Stimulated activated memory B cell treated with anti-CD40 and anti-IgM and Interleukin-4, amounts not matched to agents 10 μg/mL and 1 μg/mL and 100 μg/mL, for 72 hours (primary cell): ENCODE data around the gene CNGA2.

ENCODE experiments used
- ATAC-seq: fragments of 150-1000 bp; cut with Tn5 transposase; 2 replicates; pipeline ENCODE4 v1.10.0; 2021
- H3K27ac Mint-ChIP-seq: one replicate; pipeline ENCODE4 v1.8.0; 2022; ENCODE audit warnings: mild to moderate bottlenecking, mixed read lengths
- H3K27me3 Mint-ChIP-seq: one replicate; pipeline ENCODE4 v1.8.0; 2022; ENCODE audit warnings: mixed read lengths
- H3K36me3 Mint-ChIP-seq: one replicate; pipeline ENCODE4 v1.8.0; 2022; ENCODE audit warnings: mixed read lengths
- H3K4me1 Mint-ChIP-seq: one replicate; pipeline ENCODE4 v1.8.0; 2022; ENCODE audit warnings: mixed read lengths
- H3K4me3 Mint-ChIP-seq: one replicate; pipeline ENCODE4 v1.8.0; 2022; ENCODE audit warnings: mild to moderate bottlenecking, moderate library complexity, mixed read lengths
- H3K9me3 Mint-ChIP-seq: one replicate; pipeline ENCODE4 v1.8.0; 2022; ENCODE audit warnings: mixed read lengths

The CNGA2 gene

GRCh38 chrX:151702741-151703340, 31.7 kb upstream of the CNGA2 start:
- Mint-ChIP-seq H3K27ac (no peak overlapping the region), H3K9me3 (no peaks in the 10 kb centered on the region), H3K4me1 (no peaks in the 10 kb centered on the region), H3K4me3 (no peak overlapping the region), H3K27me3 (no peaks in the 10 kb centered on the region), H3K36me3 (no peaks in the 10 kb centered on the region)
- no peak for ATAC-seq

- Mint-ChIP-seq H3K4me3 (no peak overlapping the region), H3K36me3 (no peaks in the 10 kb centered on the region), H3K27me3 (no peaks in the 10 kb centered on the region), H3K9me3 (no peaks in the 10 kb centered on the region), H3K4me1 (no peaks in the 10 kb centered on the region), H3K27ac (no peak overlapping the region)
- no peak for ATAC-seq
These were observed 31.1 kb upstream of the CNGA2 start for GRCh38 chrX:151703487-151703886.

- Mint-ChIP-seq H3K36me3 (no peaks in the 10 kb centered on the region), H3K4me1 (no peaks in the 10 kb centered on the region), H3K4me3 (no peak overlapping the region), H3K27ac (no peak overlapping the region), H3K27me3 (no peaks in the 10 kb centered on the region), H3K9me3 (no peaks in the 10 kb centered on the region)
- no peak for ATAC-seq
These were observed 30.4 kb upstream of the CNGA2 start for GRCh38 chrX:151704041-151704663.

GRCh38 chrX:151708821-151709220, 25.7 kb upstream of the CNGA2 start:
- no peaks in the 10 kb centered on the region for H3K36me3 Mint-ChIP-seq
- no peaks in the 10 kb centered on the region for H3K4me1 Mint-ChIP-seq
- H3K27me3 Mint-ChIP-seq, result no peaks in the 10 kb centered on the region
- H3K27ac Mint-ChIP-seq, result no peak overlapping the region
- no peaks in the 10 kb centered on the region for H3K9me3 Mint-ChIP-seq
- ATAC-seq, result no peak
- H3K4me3 Mint-ChIP-seq, result no peak overlapping the region

GRCh38 chrX:151710457-151710856, 24.1 kb upstream of the CNGA2 start:
- no peak overlapping the region for H3K27ac Mint-ChIP-seq
- no peaks in the 10 kb centered on the region for H3K36me3 Mint-ChIP-seq
- H3K9me3 Mint-ChIP-seq, result no peaks in the 10 kb centered on the region
- no peaks in the 10 kb centered on the region for H3K27me3 Mint-ChIP-seq
- H3K4me3 Mint-ChIP-seq, result no peak overlapping the region
- ATAC-seq, result no peak
- H3K4me1 Mint-ChIP-seq, result no peaks in the 10 kb centered on the region

- H3K27me3 Mint-ChIP-seq, result no peaks in the 10 kb centered on the region
- H3K4me3 Mint-ChIP-seq, result no peak overlapping the region
- no peak overlapping the region for H3K27ac Mint-ChIP-seq
- no peaks in the 10 kb centered on the region for H3K4me1 Mint-ChIP-seq
- no peak for ATAC-seq
- no peaks in the 10 kb centered on the region for H3K9me3 Mint-ChIP-seq
- no peaks in the 10 kb centered on the region for H3K36me3 Mint-ChIP-seq
These were observed 23.4 kb upstream of the CNGA2 start for GRCh38 chrX:151711154-151711553.

GRCh38 chrX:151711787-151712186, 22.8 kb upstream of the CNGA2 start:
- no peak overlapping the region for H3K4me3 Mint-ChIP-seq
- no peaks in the 10 kb centered on the region for H3K36me3 Mint-ChIP-seq
- H3K27ac Mint-ChIP-seq, result no peak overlapping the region

GRCh38 chrX:151712253-151712652, 22.3 kb upstream of the CNGA2 start:
- no peak for ATAC-seq
- Mint-ChIP-seq H3K36me3 (no peaks in the 10 kb centered on the region), H3K4me1 (no peaks in the 10 kb centered on the region), H3K4me3 (no peak overlapping the region), H3K27ac (no peak overlapping the region), H3K9me3 (no peaks in the 10 kb centered on the region), H3K27me3 (no peaks in the 10 kb centered on the region)

More at GRCh38 chrX:151711787-151712186, 22.8 kb upstream of the CNGA2 start:
- no peaks in the 10 kb centered on the region for H3K27me3 Mint-ChIP-seq
- no peak for ATAC-seq
- H3K4me1 Mint-ChIP-seq, result no peaks in the 10 kb centered on the region
- H3K9me3 Mint-ChIP-seq, result no peaks in the 10 kb centered on the region

GRCh38 chrX:151713849-151714248, 20.7 kb upstream of the CNGA2 start:
- ATAC-seq, result no peak
- H3K27me3 Mint-ChIP-seq, result no peaks in the 10 kb centered on the region
- no peaks in the 10 kb centered on the region for H3K4me1 Mint-ChIP-seq
- H3K9me3 Mint-ChIP-seq, result no peaks in the 10 kb centered on the region
- H3K27ac Mint-ChIP-seq, result no peak overlapping the region
- no peaks in the 10 kb centered on the region for H3K36me3 Mint-ChIP-seq
- no peak overlapping the region for H3K4me3 Mint-ChIP-seq

GRCh38 chrX:151714362-151714761, 20.2 kb upstream of the CNGA2 start:
- no peak for ATAC-seq
- Mint-ChIP-seq H3K27me3 (no peaks in the 10 kb centered on the region), H3K36me3 (no peaks in the 10 kb centered on the region), H3K4me1 (no peaks in the 10 kb centered on the region), H3K4me3 (no peak overlapping the region), H3K27ac (no peak overlapping the region), H3K9me3 (no peaks in the 10 kb centered on the region)

GRCh38 chrX:151715752-151716151, 18.8 kb upstream of the CNGA2 start, which contains the start of gene FATE1:
Gene FATE1 (plus strand): TSS chrX:151716035. CDS start chrX:151716120, 85 bp downstream.
- Mint-ChIP-seq H3K27ac (no peak within 1 kb of the TSS), H3K4me3 (no peak within 1 kb of the TSS), H3K27me3 (no peaks in the 10 kb centered on the region), H3K4me1 (no peaks in the 10 kb centered on the region), H3K9me3 (no peaks in the 10 kb centered on the region), H3K36me3 (no peaks in the 10 kb centered on the region)
- ATAC-seq, result no peak

- no peak overlapping the region for H3K4me3 Mint-ChIP-seq
- no peaks in the 10 kb centered on the region for H3K9me3 Mint-ChIP-seq
- peaks cover 8% of the 10 kb centered on the region for H3K27me3 Mint-ChIP-seq
- H3K36me3 Mint-ChIP-seq, result no peaks in the 10 kb centered on the region
- ATAC-seq, result no peak
- no peaks in the 10 kb centered on the region for H3K4me1 Mint-ChIP-seq
- H3K27ac Mint-ChIP-seq, result no peak overlapping the region
These were observed 12.2 kb upstream of the CNGA2 start for GRCh38 chrX:151722241-151722846.

GRCh38 chrX:151723156-151723760, 11.3 kb upstream of the CNGA2 start:
- no peak for ATAC-seq
- H3K4me3 Mint-ChIP-seq, result no peak overlapping the region
- no peaks in the 10 kb centered on the region for H3K36me3 Mint-ChIP-seq
- peaks cover 8% of the 10 kb centered on the region for H3K27me3 Mint-ChIP-seq
- H3K9me3 Mint-ChIP-seq, result no peaks in the 10 kb centered on the region
- no peaks in the 10 kb centered on the region for H3K4me1 Mint-ChIP-seq
- no peak overlapping the region for H3K27ac Mint-ChIP-seq

- ATAC-seq, result no peak
- no peaks in the 10 kb centered on the region for H3K4me1 Mint-ChIP-seq
- H3K36me3 Mint-ChIP-seq, result no peaks in the 10 kb centered on the region
- peaks cover 8% of the 10 kb centered on the region for H3K27me3 Mint-ChIP-seq
- H3K27ac Mint-ChIP-seq, result no peak overlapping the region
- H3K9me3 Mint-ChIP-seq, result no peaks in the 10 kb centered on the region
- no peak overlapping the region for H3K4me3 Mint-ChIP-seq
These were observed 9.8 kb upstream of the CNGA2 start for GRCh38 chrX:151724563-151725337.

GRCh38 chrX:151725338-151725614, 9.3 kb upstream of the CNGA2 start:
- no peak overlapping the region for H3K4me3 Mint-ChIP-seq
- no peaks in the 10 kb centered on the region for H3K9me3 Mint-ChIP-seq
- no peak overlapping the region for H3K27ac Mint-ChIP-seq
- no peak for ATAC-seq
- H3K4me1 Mint-ChIP-seq, result no peaks in the 10 kb centered on the region
- H3K36me3 Mint-ChIP-seq, result no peaks in the 10 kb centered on the region
- peaks cover 8% of the 10 kb centered on the region for H3K27me3 Mint-ChIP-seq
